GM12864 (cell line): ENCODE data around the gene SLC4A3.

ENCODE experiments used
- DNase-seq: peaks from one replicate; pipeline ENCODE4 v3.0.0-alpha.2; 2011; ENCODE audit warnings: low read depth
- H3K4me3 ChIP-seq: 2 replicates; pipeline ENCODE4 v1.5.1; 2011; ENCODE audit warnings: mild to moderate bottlenecking, low read depth, low read length, control low read depth
- CTCF ChIP-seq: IDR thresholded peaks from 2 replicates; pipeline ENCODE4 v1.5.1; 2011; ENCODE audit warnings: low read depth, mild to moderate bottlenecking, moderate library complexity, low read length, control low read depth, inconsistent platforms; ENCODE audit errors: missing control alignments

The SLC4A3 gene

GRCh38 chr2:219613461-219614070, 13.9 kb upstream of the SLC4A3 start:
- no peak for DNase-seq
- no peak overlapping the region for H3K4me3 ChIP-seq
- TF ChIP-seq CTCF = no peak

GRCh38 chr2:219614076-219614860, 13.2 kb upstream of the SLC4A3 start:
- no peak overlapping the region for H3K4me3 ChIP-seq
- no peak for DNase-seq
- no peak for TF ChIP-seq CTCF

GRCh38 chr2:219615036-219615435, 12.4 kb upstream of the SLC4A3 start:
- no peak overlapping the region for H3K4me3 ChIP-seq
- no peak for TF ChIP-seq CTCF
- no peak for DNase-seq

- TF ChIP-seq CTCF = no peak
- no peak for DNase-seq
- no peak overlapping the region for H3K4me3 ChIP-seq
These were observed 11.5 kb upstream of the SLC4A3 start for GRCh38 chr2:219615894-219616293.

- TF ChIP-seq CTCF = no peak
- no peak for DNase-seq
- H3K4me3 ChIP-seq = no peak overlapping the region
These were observed 10.9 kb upstream of the SLC4A3 start for GRCh38 chr2:219616550-219616949.

- no peak for DNase-seq
- H3K4me3 ChIP-seq = no peak overlapping the region
- TF ChIP-seq CTCF = no peak
These were observed 8.7 kb upstream of the SLC4A3 start for GRCh38 chr2:219618733-219619122.

- no peak for TF ChIP-seq CTCF
- H3K4me3 ChIP-seq = no peak overlapping the region
- DNase-seq = no peak
These were observed 8.2 kb upstream of the SLC4A3 start for GRCh38 chr2:219619235-219619634.
